Suprapubic skin (tissue), 4 donors: ENCODE data around the gene MAP7D1.

Experiments
- EP300 ChIP-seq: sonication (generic); formaldehyde crosslinking; IDR thresholded peaks from one replicate; pipeline ENCODE4 v1.6.1; 2017; ENCODE audit warnings: antibody characterized with exemption
- POLR2A ChIP-seq, 2 donors: fragments of 450-650 bp; IDR thresholded peaks; one replicate each; pipeline ENCODE4 v1.6.1; 2017; ENCODE audit warnings: antibody characterized with exemption in 2 of 2, mild to moderate bottlenecking in 2 of 2, moderate library complexity in 2 of 2
- POLR2AphosphoS5 ChIP-seq, 3 donors: sonication (generic); formaldehyde crosslinking; IDR thresholded peaks; one replicate each; pipeline ENCODE4 v1.6.1; 2017; ENCODE audit warnings: antibody characterized with exemption in 3 of 3
- TF ChIP-seq, protein P1 (sequence below), 2 donors: fragments of 200-600 bp in 1 of 2; fragments of 450-650 bp in 1 of 2; sonication (generic) in 1 of 2; IDR thresholded peaks; one replicate each; pipeline ENCODE4 v1.5.1; 2016 to 2019; ENCODE audit warnings: antibody characterized with exemption in 2 of 2, mild to moderate bottlenecking in 1 of 2, moderate library complexity in 1 of 2

DNA sequence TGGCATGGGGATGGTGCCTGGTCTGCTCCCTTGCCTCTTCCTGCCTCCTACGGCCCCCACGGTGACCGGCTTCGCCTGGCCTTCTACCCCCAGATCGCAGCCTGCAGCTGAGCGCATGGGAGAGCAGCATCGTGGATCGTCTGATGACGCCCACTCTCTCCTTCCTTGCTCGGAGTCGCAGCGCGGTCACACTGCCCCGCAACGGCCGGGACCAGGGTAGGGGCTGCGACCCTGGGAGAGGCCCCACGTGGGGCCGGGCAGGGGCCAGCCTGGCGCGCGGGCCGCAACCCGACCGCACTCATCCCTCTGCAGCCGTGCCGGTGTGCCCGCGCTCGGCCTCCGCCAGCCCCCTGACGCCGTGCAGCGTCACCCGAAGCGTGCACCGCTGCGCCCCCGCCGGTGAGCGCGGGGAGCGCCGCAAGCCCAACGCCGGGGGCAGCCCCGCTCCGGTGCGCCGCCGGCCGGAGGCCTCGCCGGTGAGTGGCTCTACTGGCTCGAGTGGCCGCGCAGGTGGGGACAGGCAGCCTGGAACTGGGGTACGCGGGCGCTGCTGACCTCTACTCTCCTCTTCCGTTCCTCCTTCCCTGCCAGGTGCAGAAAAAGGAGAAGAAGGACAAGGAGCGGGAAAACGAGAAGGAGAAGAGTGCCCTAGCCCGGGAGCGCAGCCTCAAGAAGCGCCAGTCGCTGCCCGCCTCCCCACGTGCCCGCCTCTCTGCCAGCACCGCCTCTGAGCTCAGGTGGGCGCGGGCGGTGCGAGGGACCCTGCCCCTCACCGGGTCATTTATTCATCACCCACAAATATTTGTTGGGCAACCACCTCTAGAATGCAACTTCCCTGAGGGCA is 20.4 kb downstream of the MAP7D1 start:
- no peak for TF ChIP-seq POLR2A (IDR thresholded peaks at IDR 0.05)
- TF ChIP-seq, protein P1, sequence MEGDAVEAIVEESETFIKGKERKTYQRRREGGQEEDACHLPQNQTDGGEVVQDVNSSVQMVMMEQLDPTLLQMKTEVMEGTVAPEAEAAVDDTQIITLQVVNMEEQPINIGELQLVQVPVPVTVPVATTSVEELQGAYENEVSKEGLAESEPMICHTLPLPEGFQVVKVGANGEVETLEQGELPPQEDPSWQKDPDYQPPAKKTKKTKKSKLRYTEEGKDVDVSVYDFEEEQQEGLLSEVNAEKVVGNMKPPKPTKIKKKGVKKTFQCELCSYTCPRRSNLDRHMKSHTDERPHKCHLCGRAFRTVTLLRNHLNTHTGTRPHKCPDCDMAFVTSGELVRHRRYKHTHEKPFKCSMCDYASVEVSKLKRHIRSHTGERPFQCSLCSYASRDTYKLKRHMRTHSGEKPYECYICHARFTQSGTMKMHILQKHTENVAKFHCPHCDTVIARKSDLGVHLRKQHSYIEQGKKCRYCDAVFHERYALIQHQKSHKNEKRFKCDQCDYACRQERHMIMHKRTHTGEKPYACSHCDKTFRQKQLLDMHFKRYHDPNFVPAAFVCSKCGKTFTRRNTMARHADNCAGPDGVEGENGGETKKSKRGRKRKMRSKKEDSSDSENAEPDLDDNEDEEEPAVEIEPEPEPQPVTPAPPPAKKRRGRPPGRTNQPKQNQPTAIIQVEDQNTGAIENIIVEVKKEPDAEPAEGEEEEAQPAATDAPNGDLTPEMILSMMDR (IDR thresholded peaks at IDR 0.05): no peak
- TF ChIP-seq EP300: no peak
- TF ChIP-seq POLR2AphosphoS5 (IDR thresholded peaks at IDR 0.05): no peak
